GM13976 (cell line): ENCODE results near the gene RASSF6.

Source experiments
- DNase-seq: peaks from one replicate; pipeline ENCODE4 v3.0.0; 2012; ENCODE audit warnings: low spot score
- CTCF ChIP-seq: IDR thresholded peaks from 2 replicates; pipeline ENCODE4 v1.5.1; 2012; ENCODE audit warnings: borderline replicate concordance, mild to moderate bottlenecking; ENCODE audit not compliant: insufficient read depth; ENCODE audit errors: extremely low read depth, missing control alignments, control extremely low read depth
- in situ Hi-C: fragments of 300-500 bp; cut with MboI; formaldehyde crosslinking; loops from one replicate; pipeline ENCODE4 v1.12.0; 2022; ENCODE audit warnings: low sequenced_read_pairs, mixed read lengths, inconsistent platforms; ENCODE audit not compliant: unreplicated experiment

The RASSF6 gene

DNA sequence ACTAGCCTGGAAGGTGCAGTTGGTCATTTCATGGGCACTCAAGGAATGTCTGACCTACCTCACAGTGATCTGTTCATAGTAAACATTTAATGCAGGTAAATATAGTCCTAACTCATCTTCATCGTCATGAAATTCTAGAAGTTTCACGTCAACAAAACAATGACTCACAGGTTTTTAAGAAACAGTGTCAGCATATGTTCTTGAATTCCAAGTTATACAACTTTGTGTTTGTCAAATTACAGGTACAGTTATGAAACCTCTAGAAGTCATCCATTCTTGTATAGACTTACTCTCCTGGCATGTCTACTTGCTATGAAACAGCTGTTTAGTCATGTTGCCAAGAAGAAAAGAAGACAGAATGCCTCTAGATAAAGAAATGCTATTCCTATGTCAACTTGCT is 92.1 kb downstream of the RASSF6 start:
- in situ Hi-C loops = no loop called here
- TF ChIP-seq CTCF = no peak
- DNase-seq = no peak

- no peak for TF ChIP-seq CTCF
- DNase-seq = no peak
- in situ Hi-C loops = no loop called here
Observed at GRCh38 chr4:73527196-73527595, 93.0 kb downstream of the RASSF6 start.

DNA sequence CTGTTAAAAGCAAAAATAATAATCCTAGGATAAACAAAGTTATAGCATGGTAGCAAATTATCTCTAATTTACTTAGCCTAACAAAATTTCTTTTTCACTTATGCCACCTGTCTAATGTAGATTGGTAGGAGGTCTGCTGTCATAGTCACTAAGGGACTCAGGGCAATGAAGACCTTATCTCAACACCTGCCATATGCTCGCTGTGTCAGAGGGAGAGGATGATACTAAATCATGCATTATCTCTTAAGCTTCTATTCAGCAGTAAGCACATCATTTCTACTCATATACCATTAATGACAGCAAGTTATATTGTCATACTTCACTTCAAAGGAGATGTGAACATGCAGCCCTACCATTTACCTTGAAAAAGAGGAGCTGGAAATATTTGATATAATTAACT is 94.6 kb downstream of the RASSF6 start:
- in situ Hi-C loops = no loop called here
- DNase-seq = no peak
- TF ChIP-seq CTCF = no peak

DNA sequence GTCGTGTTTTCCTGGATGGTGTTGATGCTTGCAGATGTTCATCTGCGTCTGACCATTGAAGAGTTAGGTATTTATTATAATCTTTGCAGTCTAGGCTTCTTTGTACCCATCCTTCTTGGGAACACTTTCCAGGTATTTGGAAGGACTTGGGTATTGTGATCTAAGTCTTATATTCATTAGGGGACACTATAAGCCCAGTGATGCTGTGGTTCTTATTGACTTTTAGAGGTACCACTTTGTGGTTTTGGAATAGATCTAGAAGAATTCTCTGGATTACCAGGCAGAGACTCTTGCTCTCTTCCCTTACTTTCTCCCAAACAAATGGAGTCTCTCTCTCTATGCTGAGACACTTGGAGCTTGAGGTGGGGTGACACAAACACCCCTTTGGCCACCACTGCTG is 97.1 kb downstream of the RASSF6 start:
- TF ChIP-seq CTCF = no peak
- in situ Hi-C loops = no loop called here
- no peak for DNase-seq
